ENCODE results near the gene C6orf136.

DNA sequence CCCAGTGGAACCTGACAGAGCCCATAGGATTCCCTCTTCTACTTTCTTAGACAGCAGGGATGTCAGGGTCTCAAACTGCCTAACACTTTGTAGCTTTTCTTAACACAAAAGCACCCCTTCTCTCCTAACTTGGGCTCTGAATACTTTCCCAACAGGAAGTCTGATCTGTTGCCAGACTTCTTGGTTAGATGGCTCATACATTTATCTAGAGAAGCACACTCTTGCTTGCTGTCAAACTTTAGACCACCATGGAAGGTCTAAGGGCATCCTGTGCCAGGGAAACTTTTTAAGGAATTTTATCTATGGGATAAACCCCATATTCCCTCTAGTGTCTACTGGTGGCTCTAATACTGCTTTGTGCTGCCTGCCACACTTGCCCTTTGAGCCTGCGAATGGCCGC, 3.3 kb upstream of the C6orf136 start:
- no peak for TF ChIP-seq POLR2AphosphoS5 (IDR thresholded peaks at IDR 0.05)
- TF ChIP-seq CTCF (IDR thresholded peaks at IDR 0.05), result no peak
- no peak for TF ChIP-seq POLR2A (IDR thresholded peaks at IDR 0.05)
